A549 (cell line): ENCODE data around the gene STAT5A. TPM values are rescaled to one million over a fixed set of nuclear protein-coding genes. Genes with fewer than 3 reads are reported as not detected.

Source experiments
- ATAC-seq, 2 experiments: fragments of 200-7000 bp in 1 of 2; fragments of >200 bp in 1 of 2; cut with Nextera tagmentation in 1 of 2; cut with Tn5 transposase in 1 of 2; 3 replicates each; pipeline versions ENCODE4 v1.8.0 to v1.9.1; 2018 to 2020; ENCODE audit warnings: mild to moderate bottlenecking in 1 of 2, moderate library complexity in 1 of 2
- CTCF ChIA-PET: fragments of 300-600 bp; sonication (Branson Sonifier 250); formaldehyde crosslinking; extraction: SDS; loops from one replicate; lab custom pipeline; 2021; ENCODE audit warnings: antibody characterized with exemption, inconsistent platforms; lab: Yijun Ruan, JAX
- POLR2A ChIA-PET: fragments of 350-600 bp; formaldehyde crosslinking; extraction: SDS; loops from one replicate; lab custom pipeline; 2021; ENCODE audit warnings: antibody characterized with exemption, inconsistent platforms; lab: Yijun Ruan, JAX
- DNase-seq, 2 experiments: peaks; one replicate each; pipeline versions ENCODE4 v3.0.0 to v3.0.0-alpha.2; 2011 to 2016; ENCODE audit warnings: low read depth in 1 of 2, low spot score in 1 of 2
- FAIRE-seq: peaks from 2 replicates; lab custom pipeline; 2011; peaks lifted over from hg19 to GRCh38; lab: Jason Lieb, UNC
- H3K27ac ChIP-seq, 2 experiments: fragments of >200 bp; sonication (Bioruptor Twin); formaldehyde crosslinking; 3 replicates each; pipeline ENCODE4 v1.5.1; 2016 to 2017
- H3K4me1 ChIP-seq: fragments of >200 bp; sonication (Bioruptor Twin); formaldehyde crosslinking; 3 replicates; pipeline ENCODE4 v1.6.1; 2016
- H3K4me2 ChIP-seq: fragments of >200 bp; sonication (Bioruptor Twin); formaldehyde crosslinking; 3 replicates; pipeline ENCODE4 v1.6.1; 2016
- H3K4me3 ChIP-seq: fragments of >200 bp; sonication (Bioruptor Twin); formaldehyde crosslinking; 3 replicates; pipeline ENCODE4 v1.5.1; 2016
- H3K9me3 ChIP-seq: fragments of >200 bp; sonication (Bioruptor Twin); formaldehyde crosslinking; 3 replicates; pipeline ENCODE4 v1.6.1; 2016
- BHLHE40 ChIP-seq: IDR thresholded peaks from 2 replicates; pipeline ENCODE4 v1.6.1; 2012; ENCODE audit warnings: low read depth, low read length, inconsistent platforms
- CBX2 ChIP-seq: fragments of 200-600 bp; sonication (generic); IDR thresholded peaks from 2 replicates; pipeline ENCODE4 v1.6.1; 2016; ENCODE audit warnings: low read depth, mild to moderate bottlenecking, borderline replicate concordance
- E2F6 ChIP-seq: IDR thresholded peaks from 2 replicates; pipeline ENCODE4 v1.6.1; 2012; ENCODE audit warnings: low read depth, borderline replicate concordance
- EP300 ChIP-seq, 2 experiments: fragments of >200 bp; sonication (Bioruptor Twin); formaldehyde crosslinking; IDR thresholded peaks; 2 replicates in 1 of 2; 3 replicates in 1 of 2; pipeline ENCODE4 v1.6.1; 2016 to 2017
- FOSL2 ChIP-seq, 2 experiments: fragments of 450-650 bp in 1 of 2; fragments of >200 bp in 1 of 2; sonication (Bioruptor Twin) in 1 of 2; formaldehyde crosslinking; IDR thresholded peaks; 2 replicates each; pipeline versions ENCODE4 v1.5.0 to v1.6.1; 2016 to 2020; ENCODE audit warnings: mild to moderate bottlenecking in 1 of 2, moderate library complexity in 1 of 2
- GATA3 ChIP-seq: IDR thresholded peaks from 2 replicates; pipeline ENCODE4 v1.6.1; 2012; ENCODE audit warnings: borderline replicate concordance
- HOXA7 ChIP-seq: fragments of 250-450 bp; sonication (Bioruptor Pico); IDR thresholded peaks from 2 replicates; pipeline ENCODE4 v1.5.0; 2020; ENCODE audit warnings: mild to moderate bottlenecking, moderate library complexity
- JUNB ChIP-seq: fragments of >200 bp; sonication (Bioruptor Twin); formaldehyde crosslinking; IDR thresholded peaks from 2 replicates; pipeline ENCODE4 v1.6.1; 2016
- MAFK ChIP-seq: fragments of 450-650 bp; IDR thresholded peaks from 2 replicates; pipeline ENCODE4 v1.6.1; 2014; ENCODE audit not compliant: partially characterized antibody
- MAZ ChIP-seq: fragments of 150-350 bp; IDR thresholded peaks from 2 replicates; pipeline ENCODE4 v1.6.1; 2014; ENCODE audit warnings: antibody characterized with exemption, low read depth, low read length, borderline replicate concordance
- MYC ChIP-seq: IDR thresholded peaks from 2 replicates; pipeline ENCODE4 v1.6.1; 2012; ENCODE audit warnings: mild to moderate bottlenecking, inconsistent platforms, low read length, improper control_type of control experiment, borderline replicate concordance
- RAD21 ChIP-seq, 2 experiments: fragments of >200 bp in 1 of 2; sonication (Bioruptor Twin) in 1 of 2; formaldehyde crosslinking in 1 of 2; IDR thresholded peaks in 1 of 2; conservative IDR thresholded peaks in 1 of 2; 2 replicates in 1 of 2; 3 replicates in 1 of 2; pipeline ENCODE4 v1.6.1; 2012 to 2018; ENCODE audit warnings: inconsistent platforms in 1 of 2
- RARB ChIP-seq: fragments of 250-450 bp; sonication (Bioruptor Pico); IDR thresholded peaks from 2 replicates; pipeline ENCODE4 v1.8.0; 2021; ENCODE audit warnings: mild to moderate bottlenecking, moderate library complexity
- SMC3 ChIP-seq: fragments of >200 bp; sonication (Bioruptor Twin); formaldehyde crosslinking; IDR thresholded peaks from 3 replicates; pipeline ENCODE4 v1.6.1; 2018; ENCODE audit warnings: inconsistent platforms
- TFCP2L1 ChIP-seq: fragments of 250-450 bp; sonication (Bioruptor Pico); IDR thresholded peaks from 2 replicates; pipeline ENCODE4 v1.5.0; 2021; ENCODE audit warnings: mild to moderate bottlenecking
- TP53 ChIP-seq: fragments of 250-450 bp; sonication (Bioruptor Pico); IDR thresholded peaks from 2 replicates; pipeline ENCODE4 v1.5.0; 2021; ENCODE audit warnings: mild to moderate bottlenecking, moderate library complexity
- ZFP36 ChIP-seq: fragments of 450-650 bp; IDR thresholded peaks from 2 replicates; pipeline ENCODE4 v1.6.1; 2014; ENCODE audit warnings: borderline replicate concordance; ENCODE audit not compliant: partially characterized antibody
- WGBS: methylation state at CpG from one replicate; pipeline ENCODE4 v1.1.6; 2017; ENCODE audit errors: missing lambda C conversion rate; 5-methylcytosine and 5-hydroxymethylcytosine counted together
- polyA plus RNA-seq, 4 experiments: library from polyadenylated mRNA; depleted of rRNA in 3 of 4; stranded (reverse); fragments of >200 nt; fragmentation: RNase III in 1 of 4; extraction: RNeasy Plus Mini Kit Qiagen cat#74134 plus additional on column Dnase treatment in 1 of 4; gene quantifications; 2 replicates in 3 of 4; 3 replicates in 1 of 4; pipeline ENCODE4 v1.2.3, GENCODE V29; 2011 to 2017
- TF ChIP-seq, protein P1 (sequence below): IDR thresholded peaks from 2 replicates; pipeline ENCODE4 v1.6.1; 2012
- TF ChIP-seq, protein P2 (sequence below): fragments of 250-450 bp; sonication (Bioruptor Pico); IDR thresholded peaks from 2 replicates; pipeline ENCODE4 v1.5.0; 2021; ENCODE audit warnings: mild to moderate bottlenecking, moderate library complexity, borderline replicate concordance
- TF ChIP-seq, protein P3 (sequence below): fragments of 250-450 bp; sonication (Bioruptor Pico); IDR thresholded peaks from 2 replicates; pipeline ENCODE4 v1.5.0; 2020; ENCODE audit warnings: low read depth, mild to moderate bottlenecking, moderate library complexity

STAT5A gene
- polyA plus RNA-seq, 2 of the 4 experiments (the other 2 are of a cell fraction) = 2.2 to 4.0 TPM

GRCh38 chr17:42323268-42323773 is 35.0 kb downstream of the STAT5A start:
- no peak for FAIRE-seq
- Histone ChIP-seq H3K9me3 (no peaks in the 10 kb centered on the region), H3K4me1 (peaks cover 58% of the 10 kb centered on the region), H3K27ac (peak overlapping the region; percentile 59 to 89)
- WGBS = 83% methylated on average over 5 of the region's 5 CpGs
- POLR2A ChIA-PET = interaction anchor here (0.8 to 1.4 kb wide), 2 partner anchors 65 to 86 kb away, joined by 4 to 8 read pairs; partner anchors contain the start of gene STAT3
- TF ChIP-seq FOSL2 (IDR thresholded peaks at IDR 0.05) (no peak), FOSL2 (CRISPR knock-in tag; IDR thresholded peaks at IDR 0.05) (no peak), MAFK (peak; percentile 99)
- TF ChIP-seq, all 56 proteins: peak for 1
- H3K4me2 ChIP-seq = peak overlapping the region; percentile 16; the same call in 1 of the 3 replicates
- no peak overlapping the region for H3K4me3 ChIP-seq
- CTCF ChIA-PET = interaction anchor here (0.6 to 31.0 kb wide), 32 partner anchors 10 to 297 kb away, joined by 3 to 1360 read pairs (median 5); partner anchors contain the start of genes CAVIN1, STAT3 and STAT5A
- no peak for DNase-seq
- ATAC-seq = no peak; a peak in 1 of 6 replicates

GRCh38 chr17:42325026-42325425 is 36.7 kb downstream of the STAT5A start:
- no peaks in the 10 kb centered on the region for H3K9me3 ChIP-seq
- peaks cover 73% of the 10 kb centered on the region for H3K4me1 ChIP-seq
- DNase-seq (peak; percentile 85 to 86), FAIRE-seq (peak; percentile 43), ATAC-seq (peak; percentile 70 to 71)
- CTCF ChIA-PET = interaction anchor here (0.5 to 31.0 kb wide), 16 partner anchors 11 to 230 kb away, joined by 3 to 1360 read pairs (median 4); partner anchors contain the start of gene STAT3
- H3K4me3 ChIP-seq = no peak overlapping the region
- WGBS = 16% methylated on average over 7 of the region's 7 CpGs
- H3K27ac ChIP-seq = peak overlapping the region; percentile 86 to 89
- TF ChIP-seq TP53 (CRISPR knock-in tag) (0 out of 2 replicates have a peak, but pooled peaks have one; percentile 29), ZFP36 (no peak), HOXA7 (CRISPR knock-in tag) (no peak), RARB (no peak), FOSL2 (IDR thresholded peaks at IDR 0.05) (peak; percentile 16; the same call in 1 of the 2 replicates), FOSL2 (CRISPR knock-in tag; IDR thresholded peaks at IDR 0.05) (peak; percentile 88), MYC (no peak), JUNB (0 out of 2 replicates have a peak, but pooled peaks have one; percentile 33), GATA3 (peak; percentile 20; the same call in 1 of the 2 replicates), BHLHE40 (no peak)
- TF ChIP-seq, protein P1, sequence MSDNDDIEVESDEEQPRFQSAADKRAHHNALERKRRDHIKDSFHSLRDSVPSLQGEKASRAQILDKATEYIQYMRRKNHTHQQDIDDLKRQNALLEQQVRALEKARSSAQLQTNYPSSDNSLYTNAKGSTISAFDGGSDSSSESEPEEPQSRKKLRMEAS = peak; percentile 85
- H3K4me2 ChIP-seq = peak overlapping the region; percentile 54
- POLR2A ChIA-PET = interaction anchor here (0.6 to 1.7 kb wide), 5 partner anchors 64 to 499 kb away, joined by 3 to 14 read pairs (median 6); partner anchors contain the start of genes BECN1, CAVIN1 and STAT3

DNA sequence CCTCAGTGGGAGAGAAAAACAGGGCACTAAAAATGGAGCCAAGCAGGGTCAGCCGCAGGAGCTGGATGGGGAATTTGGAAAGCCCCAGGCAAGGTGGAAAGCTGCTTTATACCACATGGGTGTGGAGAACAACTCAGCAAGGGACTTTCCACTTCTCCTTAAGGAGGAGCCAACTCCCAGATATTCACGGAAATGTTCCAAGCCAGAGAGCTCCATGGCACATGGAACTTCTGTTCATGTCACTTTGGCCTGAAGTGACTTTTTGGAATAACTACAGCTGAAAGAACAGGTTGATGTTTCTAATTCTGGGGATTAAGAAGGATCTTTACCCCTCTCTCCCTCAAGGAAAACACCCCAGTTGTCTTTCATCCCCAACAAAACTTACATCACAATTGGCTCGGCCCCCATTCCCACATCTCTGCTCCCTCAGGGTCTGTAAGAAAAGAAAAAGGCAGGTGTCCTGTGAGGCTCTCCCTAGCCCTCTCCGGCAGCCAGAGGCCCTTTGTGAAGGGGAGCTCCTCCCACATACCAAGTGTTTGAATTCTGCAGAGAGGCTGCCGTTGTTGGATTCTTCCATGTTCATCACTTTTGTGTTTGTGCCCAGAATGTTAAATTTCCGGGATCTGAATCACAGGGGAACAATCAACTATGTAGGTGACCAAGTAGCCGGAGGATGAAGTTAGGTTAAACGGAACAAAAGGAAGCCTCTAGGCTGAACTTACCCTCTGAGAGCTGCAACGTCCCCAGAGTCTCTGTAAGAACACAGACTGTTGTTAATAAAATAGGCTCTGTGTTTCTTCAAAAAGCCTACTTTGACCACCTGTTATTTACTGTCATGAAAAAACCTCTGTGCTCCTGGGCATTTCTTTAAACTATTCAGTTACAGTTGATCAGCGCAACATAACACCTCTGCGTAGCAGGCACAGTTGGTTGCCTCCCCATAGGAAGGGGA is 41.0 kb downstream of the STAT5A start:
- peak; percentile 100 for FAIRE-seq
- Histone ChIP-seq H3K27ac (peak overlapping the region; percentile 86 to 89), H3K4me1 (peaks cover 57% of the 10 kb centered on the region), H3K4me3 (peak overlapping the region; percentile 9; the same call in 1 of the 3 replicates), H3K9me3 (no peaks in the 10 kb centered on the region), H3K4me2 (peak overlapping the region; percentile 74)
- POLR2A ChIA-PET = interaction anchor here (0.7 to 2.1 kb wide), 7 partner anchors 50 to 188 kb away, joined by 3 to 16 read pairs (median 6); partner anchors contain the start of genes CAVIN1 and STAT3
- 10% methylated on average over 11 of the region's 11 CpGs for WGBS
- ATAC-seq = peak; percentile 75 to 79
- CTCF ChIA-PET = interaction anchor here (0.6 to 31.0 kb wide), 14 partner anchors 11 to 207 kb away, joined by 3 to 1360 read pairs (median 4); partner anchors contain the start of genes CAVIN1, NAGLU and STAT3
- peak; percentile 95 to 98 for DNase-seq
- no peak for TF ChIP-seq ZFP36
- TF ChIP-seq, protein P2, sequence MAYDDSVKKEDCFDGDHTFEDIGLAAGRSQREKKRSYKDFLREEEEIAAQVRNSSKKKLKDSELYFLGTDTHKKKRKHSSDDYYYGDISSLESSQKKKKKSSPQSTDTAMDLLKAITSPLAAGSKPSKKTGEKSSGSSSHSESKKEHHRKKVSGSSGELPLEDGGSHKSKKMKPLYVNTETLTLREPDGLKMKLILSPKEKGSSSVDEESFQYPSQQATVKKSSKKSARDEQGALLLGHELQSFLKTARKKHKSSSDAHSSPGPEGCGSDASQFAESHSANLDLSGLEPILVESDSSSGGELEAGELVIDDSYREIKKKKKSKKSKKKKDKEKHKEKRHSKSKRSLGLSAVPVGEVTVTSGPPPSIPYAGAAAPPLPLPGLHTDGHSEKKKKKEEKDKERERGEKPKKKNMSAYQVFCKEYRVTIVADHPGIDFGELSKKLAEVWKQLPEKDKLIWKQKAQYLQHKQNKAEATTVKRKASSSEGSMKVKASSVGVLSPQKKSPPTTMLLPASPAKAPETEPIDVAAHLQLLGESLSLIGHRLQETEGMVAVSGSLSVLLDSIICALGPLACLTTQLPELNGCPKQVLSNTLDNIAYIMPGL (CRISPR knock-in tag) = no peak
- no peak for TF ChIP-seq MAZ
- no peak for TF ChIP-seq SMC3
- TF ChIP-seq, protein P3, sequence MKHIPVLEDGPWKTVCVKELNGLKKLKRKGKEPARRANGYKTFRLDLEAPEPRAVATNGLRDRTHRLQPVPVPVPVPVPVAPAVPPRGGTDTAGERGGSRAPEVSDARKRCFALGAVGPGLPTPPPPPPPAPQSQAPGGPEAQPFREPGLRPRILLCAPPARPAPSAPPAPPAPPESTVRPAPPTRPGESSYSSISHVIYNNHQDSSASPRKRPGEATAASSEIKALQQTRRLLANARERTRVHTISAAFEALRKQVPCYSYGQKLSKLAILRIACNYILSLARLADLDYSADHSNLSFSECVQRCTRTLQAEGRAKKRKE (CRISPR knock-in tag) = peak; percentile 74
- no peak for TF ChIP-seq TFCP2L1 (CRISPR knock-in tag)
- TF ChIP-seq RAD21 (conservative IDR thresholded peaks at IDR 0.05 in 1 of 2, IDR thresholded peaks at IDR 0.05 in 1 of 2) = peak in 1 of 2 experiments; percentile 14; a peak in 2 of 5 replicates
- peak; percentile 43; the same call in 1 of the 2 replicates for TF ChIP-seq E2F6
- TF ChIP-seq CBX2 = no peak
- TF ChIP-seq, protein P1 = peak; percentile 95
- peak in 1 of 2 experiments; percentile 50; a peak in 2 of 5 replicates for TF ChIP-seq EP300 (IDR thresholded peaks at IDR 0.05)
